ENCODE measurements around the gene HDAC4. TPM values are rescaled to one million over a fixed set of nuclear protein-coding genes. Genes with fewer than 3 reads are reported as not detected.

Gene HDAC4
- total RNA-seq, 1 experiment from 2014 or later: 40.1 TPM

DNA sequence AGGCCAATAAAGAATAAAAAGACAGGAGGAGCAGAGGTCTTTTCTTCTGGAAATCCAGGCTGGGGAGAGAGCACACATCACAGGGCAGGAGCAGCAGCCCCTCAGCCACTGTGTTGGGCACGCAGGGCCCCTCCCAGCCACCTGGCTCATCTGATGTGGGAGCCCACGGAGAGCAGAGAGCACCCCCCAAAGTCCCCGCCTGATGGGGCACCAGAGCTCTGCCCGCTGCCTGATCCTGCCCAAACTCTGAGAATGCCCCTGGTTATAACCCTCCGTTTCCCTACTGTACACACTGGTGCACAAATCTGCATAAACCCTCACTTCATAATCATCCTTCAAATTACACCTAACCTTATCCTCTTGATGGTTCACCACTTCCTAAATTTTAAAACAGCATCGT, 111.3 kb downstream of the HDAC4 start:
- DNase-seq (ENCODE audit: low read depth, low spot score) (no peak), ATAC-seq (no peak)
- no peaks in the 10 kb centered on the region for H3K36me3 ChIP-seq (ENCODE audit: control insufficient read depth, insufficient read depth, low read length)
- intact Hi-C loops (cut with micrococcal nuclease; ENCODE audit: unreplicated experiment): no loop called here
- CTCF ChIA-PET: no interaction called here
- in situ Hi-C loops (cut with HindIII; ENCODE audit: low pct_unique_long_range_greater_than_20kb, low sequenced_read_pairs): no loop called here
- H3K9me3 ChIP-seq (ENCODE audit: control insufficient read depth, insufficient read depth, low read depth, low read length): no peaks in the 10 kb centered on the region
- H3K27me3 ChIP-seq (ENCODE audit: control insufficient read depth, insufficient read depth, low read length): no peaks in the 10 kb centered on the region
- no peak overlapping the region for H3K4me3 ChIP-seq (ENCODE audit: low read depth in 2 of 2, low read length in 2 of 2)
- H3K27ac ChIP-seq (ENCODE audit: low read length): no peak overlapping the region
- no peaks in the 10 kb centered on the region for H3K4me1 ChIP-seq (ENCODE audit: control insufficient read depth, insufficient read depth, low read length)
- no TSS peak for BruUV-seq (replicated peaks)
- TF ChIP-seq, protein P1, sequence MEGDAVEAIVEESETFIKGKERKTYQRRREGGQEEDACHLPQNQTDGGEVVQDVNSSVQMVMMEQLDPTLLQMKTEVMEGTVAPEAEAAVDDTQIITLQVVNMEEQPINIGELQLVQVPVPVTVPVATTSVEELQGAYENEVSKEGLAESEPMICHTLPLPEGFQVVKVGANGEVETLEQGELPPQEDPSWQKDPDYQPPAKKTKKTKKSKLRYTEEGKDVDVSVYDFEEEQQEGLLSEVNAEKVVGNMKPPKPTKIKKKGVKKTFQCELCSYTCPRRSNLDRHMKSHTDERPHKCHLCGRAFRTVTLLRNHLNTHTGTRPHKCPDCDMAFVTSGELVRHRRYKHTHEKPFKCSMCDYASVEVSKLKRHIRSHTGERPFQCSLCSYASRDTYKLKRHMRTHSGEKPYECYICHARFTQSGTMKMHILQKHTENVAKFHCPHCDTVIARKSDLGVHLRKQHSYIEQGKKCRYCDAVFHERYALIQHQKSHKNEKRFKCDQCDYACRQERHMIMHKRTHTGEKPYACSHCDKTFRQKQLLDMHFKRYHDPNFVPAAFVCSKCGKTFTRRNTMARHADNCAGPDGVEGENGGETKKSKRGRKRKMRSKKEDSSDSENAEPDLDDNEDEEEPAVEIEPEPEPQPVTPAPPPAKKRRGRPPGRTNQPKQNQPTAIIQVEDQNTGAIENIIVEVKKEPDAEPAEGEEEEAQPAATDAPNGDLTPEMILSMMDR (IDR thresholded peaks at IDR 0.05): no peak
- TF ChIP-seq SIN3A (IDR thresholded peaks at IDR 0.05; ENCODE audit: borderline replicate concordance, insufficient read depth, low read depth, low read length) (no peak), REST (IDR thresholded peaks at IDR 0.05; ENCODE audit: insufficient read depth in 1 of 2, low read depth in 2 of 2, low read length in 1 of 2) (no peak), TCF7L2 (IDR thresholded peaks at IDR 0.05; ENCODE audit: low read depth, low read length) (no peak), POLR2AphosphoS5 (IDR thresholded peaks at IDR 0.05; ENCODE audit: low read depth, low read length) (no peak)
- POLR2A ChIA-PET: no interaction called here

DNA sequence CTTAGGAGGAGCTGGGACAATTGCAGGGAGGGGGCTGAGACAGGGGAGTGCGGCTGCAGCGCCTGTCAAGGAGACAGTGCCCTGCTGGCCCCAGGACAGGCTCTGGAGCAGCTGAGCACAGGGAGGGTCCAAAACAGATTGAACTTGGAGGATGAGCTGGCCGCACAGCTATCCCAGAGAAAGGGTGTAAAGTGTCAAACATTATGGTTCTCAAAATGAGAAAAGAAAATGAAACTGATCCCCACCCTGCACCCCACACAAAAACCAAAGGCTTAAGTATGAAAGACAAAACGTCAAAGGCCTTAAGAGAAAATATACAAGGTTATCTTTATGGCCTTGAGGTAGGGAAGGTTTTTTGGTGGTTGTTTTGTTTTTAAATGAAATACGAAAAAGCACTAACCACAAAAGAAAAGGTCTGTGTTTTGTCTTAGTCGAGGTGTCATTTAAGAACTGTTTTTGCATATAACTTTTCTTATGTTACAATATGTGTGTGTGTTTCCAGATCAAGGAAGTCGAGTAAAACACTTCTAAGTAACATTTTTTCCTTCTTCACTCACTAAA, 111.8 kb downstream of the HDAC4 start:
- no peaks in the 10 kb centered on the region for H3K27me3 ChIP-seq (ENCODE audit: control insufficient read depth, insufficient read depth, low read length)
- no peak overlapping the region for H3K4me3 ChIP-seq (ENCODE audit: low read depth in 2 of 2, low read length in 2 of 2)
- POLR2A ChIA-PET: no interaction called here
- CTCF ChIA-PET: no interaction called here
- H3K4me1 ChIP-seq (ENCODE audit: control insufficient read depth, insufficient read depth, low read length): no peaks in the 10 kb centered on the region
- TF ChIP-seq POLR2AphosphoS5 (IDR thresholded peaks at IDR 0.05; ENCODE audit: low read depth, low read length) (no peak), REST (IDR thresholded peaks at IDR 0.05; ENCODE audit: insufficient read depth in 1 of 2, low read depth in 2 of 2, low read length in 1 of 2) (no peak), SIN3A (IDR thresholded peaks at IDR 0.05; ENCODE audit: borderline replicate concordance, insufficient read depth, low read depth, low read length) (no peak), TCF7L2 (IDR thresholded peaks at IDR 0.05; ENCODE audit: low read depth, low read length) (no peak)
- TF ChIP-seq, protein P1 (IDR thresholded peaks at IDR 0.05): no peak
- intact Hi-C loops (cut with micrococcal nuclease; ENCODE audit: unreplicated experiment): no loop called here
- no peaks in the 10 kb centered on the region for H3K36me3 ChIP-seq (ENCODE audit: control insufficient read depth, insufficient read depth, low read length)
- DNase-seq (ENCODE audit: low read depth, low spot score) (no peak), ATAC-seq (no peak)
- H3K27ac ChIP-seq (ENCODE audit: low read length): no peak overlapping the region
- in situ Hi-C loops (cut with HindIII; ENCODE audit: low pct_unique_long_range_greater_than_20kb, low sequenced_read_pairs): no loop called here
- H3K9me3 ChIP-seq (ENCODE audit: control insufficient read depth, insufficient read depth, low read depth, low read length): no peaks in the 10 kb centered on the region
- BruUV-seq (replicated peaks): no TSS peak
